ENCODE data around the gene RPA3. TPM values are rescaled to one million over a fixed set of nuclear protein-coding genes. Genes with fewer than 3 reads are reported as not detected.
A peak's percentile ranks its signal among the peaks of the same experiment; 100 is the strongest.

Gene RPA3
- total and polyA plus RNA-seq, 2 of the 13 experiments (the other 11 are each of a cell fraction or from before 2014, with no cell fraction given), result 38.3 to 154 TPM

GRCh38 chr7:7650682-7651206 lies 67.7 kb downstream of the RPA3 start (continued):
- no peak for TF ChIP-seq THAP9 (CRISPR knock-in tag; IDR thresholded peaks at IDR 0.05; ENCODE audit: borderline replicate concordance)
- peak; percentile 73; the same call in 1 of the 2 replicates for TF ChIP-seq ZMYM4 (CRISPR knock-in tag; IDR thresholded peaks at IDR 0.05)
- TF ChIP-seq, protein P1, sequence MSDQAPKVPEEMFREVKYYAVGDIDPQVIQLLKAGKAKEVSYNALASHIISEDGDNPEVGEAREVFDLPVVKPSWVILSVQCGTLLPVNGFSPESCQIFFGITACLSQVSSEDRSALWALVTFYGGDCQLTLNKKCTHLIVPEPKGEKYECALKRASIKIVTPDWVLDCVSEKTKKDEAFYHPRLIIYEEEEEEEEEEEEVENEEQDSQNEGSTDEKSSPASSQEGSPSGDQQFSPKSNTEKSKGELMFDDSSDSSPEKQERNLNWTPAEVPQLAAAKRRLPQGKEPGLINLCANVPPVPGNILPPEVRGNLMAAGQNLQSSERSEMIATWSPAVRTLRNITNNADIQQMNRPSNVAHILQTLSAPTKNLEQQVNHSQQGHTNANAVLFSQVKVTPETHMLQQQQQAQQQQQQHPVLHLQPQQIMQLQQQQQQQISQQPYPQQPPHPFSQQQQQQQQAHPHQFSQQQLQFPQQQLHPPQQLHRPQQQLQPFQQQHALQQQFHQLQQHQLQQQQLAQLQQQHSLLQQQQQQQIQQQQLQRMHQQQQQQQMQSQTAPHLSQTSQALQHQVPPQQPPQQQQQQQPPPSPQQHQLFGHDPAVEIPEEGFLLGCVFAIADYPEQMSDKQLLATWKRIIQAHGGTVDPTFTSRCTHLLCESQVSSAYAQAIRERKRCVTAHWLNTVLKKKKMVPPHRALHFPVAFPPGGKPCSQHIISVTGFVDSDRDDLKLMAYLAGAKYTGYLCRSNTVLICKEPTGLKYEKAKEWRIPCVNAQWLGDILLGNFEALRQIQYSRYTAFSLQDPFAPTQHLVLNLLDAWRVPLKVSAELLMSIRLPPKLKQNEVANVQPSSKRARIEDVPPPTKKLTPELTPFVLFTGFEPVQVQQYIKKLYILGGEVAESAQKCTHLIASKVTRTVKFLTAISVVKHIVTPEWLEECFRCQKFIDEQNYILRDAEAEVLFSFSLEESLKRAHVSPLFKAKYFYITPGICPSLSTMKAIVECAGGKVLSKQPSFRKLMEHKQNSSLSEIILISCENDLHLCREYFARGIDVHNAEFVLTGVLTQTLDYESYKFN (CRISPR knock-in tag; conservative IDR thresholded peaks at IDR 0.05), result peak; percentile 86
- peak; percentile 42; the same call in 1 of the 2 replicates for TF ChIP-seq TCF7 (IDR thresholded peaks at IDR 0.05; ENCODE audit: low read depth)
- 0 out of 2 replicates have a peak, but pooled peaks have one; percentile 38 for TF ChIP-seq ISL2 (CRISPR knock-in tag; IDR thresholded peaks at IDR 0.05)
- TF ChIP-seq GFI1 (CRISPR knock-in tag; IDR thresholded peaks at IDR 0.05; ENCODE audit: borderline replicate concordance), result 0 out of 2 replicates have a peak, but pooled peaks have one; percentile 55
- TF ChIP-seq, protein P2, sequence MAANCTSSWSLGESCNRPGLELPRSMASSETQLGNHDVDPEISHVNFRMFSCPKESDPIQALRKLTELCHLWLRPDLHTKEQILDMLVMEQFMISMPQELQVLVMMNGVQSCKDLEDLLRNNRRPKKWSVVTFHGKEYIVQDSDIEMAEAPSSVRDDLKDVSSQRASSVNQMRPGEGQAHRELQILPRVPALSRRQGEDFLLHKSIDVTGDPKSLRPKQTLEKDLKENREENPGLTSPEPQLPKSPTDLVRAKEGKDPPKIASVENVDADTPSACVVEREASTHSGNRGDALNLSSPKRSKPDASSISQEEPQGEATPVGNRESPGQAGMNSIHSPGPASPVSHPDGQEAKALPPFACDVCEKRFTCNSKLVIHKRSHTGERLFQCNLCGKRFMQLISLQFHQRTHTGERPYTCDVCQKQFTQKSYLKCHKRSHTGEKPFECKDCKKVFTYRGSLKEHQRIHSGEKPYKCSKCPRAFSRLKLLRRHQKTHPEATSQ (CRISPR knock-in tag; IDR thresholded peaks at IDR 0.05; ENCODE audit: borderline replicate concordance), result peak; percentile 36; the same call in 1 of the 2 replicates
- TF ChIP-seq NR2F2 (IDR thresholded peaks at IDR 0.05; ENCODE audit: borderline replicate concordance, low read depth), result peak; percentile 70
- TF ChIP-seq ZNF678 (CRISPR knock-in tag; IDR thresholded peaks at IDR 0.05), result no peak
- no peak for TF ChIP-seq NR3C1 (CRISPR knock-in tag; IDR thresholded peaks at IDR 0.05)
- TF ChIP-seq, protein P3, sequence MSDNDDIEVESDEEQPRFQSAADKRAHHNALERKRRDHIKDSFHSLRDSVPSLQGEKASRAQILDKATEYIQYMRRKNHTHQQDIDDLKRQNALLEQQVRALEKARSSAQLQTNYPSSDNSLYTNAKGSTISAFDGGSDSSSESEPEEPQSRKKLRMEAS (IDR thresholded peaks at IDR 0.05), result 0 out of 2 replicates have a peak, but pooled peaks have one; percentile 25
- peak; percentile 35; the same call in 1 of the 2 replicates for TF ChIP-seq ARID5B (CRISPR knock-in tag; IDR thresholded peaks at IDR 0.05)
- TF ChIP-seq SOX6 (IDR thresholded peaks at IDR 0.05), result no peak
- TF ChIP-seq SOX6 (CRISPR knock-in tag; IDR thresholded peaks at IDR 0.05), result peak; percentile 38; the same call in 1 of the 2 replicates
- TF ChIP-seq SMC3 (IDR thresholded peaks at IDR 0.05; ENCODE audit: low read length), result no peak
- no peak for TF ChIP-seq FOXP1 (IDR thresholded peaks at IDR 0.05)
- peak; percentile 8; the same call in 1 of the 2 replicates for TF ChIP-seq FOXP1 (CRISPR knock-in tag; IDR thresholded peaks at IDR 0.05)

Measured in HepG2 (cell line).